ENCODE results near the gene ALOX15B.
A peak's percentile ranks its signal among the peaks of the same experiment; 100 is the strongest.

Gene ALOX15B

DNA sequence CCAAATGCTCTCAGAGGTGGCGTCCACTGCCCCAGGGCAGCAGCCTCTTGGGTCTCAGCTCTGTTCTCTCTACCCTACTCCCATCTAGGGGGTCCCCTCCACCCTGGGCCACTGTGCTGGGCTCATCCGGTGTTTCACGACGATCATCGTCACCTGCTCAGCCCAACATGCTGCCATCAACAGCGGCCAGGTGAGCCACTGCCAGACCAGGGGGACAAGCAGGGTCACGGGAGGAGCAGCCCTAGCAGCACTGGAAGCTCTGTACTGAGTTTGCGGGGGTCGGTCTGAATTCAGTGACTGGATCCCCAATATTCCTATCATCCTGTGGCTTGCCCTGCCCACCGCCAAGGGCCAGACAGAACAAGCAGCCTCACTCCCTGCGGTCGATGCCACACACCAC lies 32.6 kb downstream of the ALOX15B start:
- TF ChIP-seq, protein P1, sequence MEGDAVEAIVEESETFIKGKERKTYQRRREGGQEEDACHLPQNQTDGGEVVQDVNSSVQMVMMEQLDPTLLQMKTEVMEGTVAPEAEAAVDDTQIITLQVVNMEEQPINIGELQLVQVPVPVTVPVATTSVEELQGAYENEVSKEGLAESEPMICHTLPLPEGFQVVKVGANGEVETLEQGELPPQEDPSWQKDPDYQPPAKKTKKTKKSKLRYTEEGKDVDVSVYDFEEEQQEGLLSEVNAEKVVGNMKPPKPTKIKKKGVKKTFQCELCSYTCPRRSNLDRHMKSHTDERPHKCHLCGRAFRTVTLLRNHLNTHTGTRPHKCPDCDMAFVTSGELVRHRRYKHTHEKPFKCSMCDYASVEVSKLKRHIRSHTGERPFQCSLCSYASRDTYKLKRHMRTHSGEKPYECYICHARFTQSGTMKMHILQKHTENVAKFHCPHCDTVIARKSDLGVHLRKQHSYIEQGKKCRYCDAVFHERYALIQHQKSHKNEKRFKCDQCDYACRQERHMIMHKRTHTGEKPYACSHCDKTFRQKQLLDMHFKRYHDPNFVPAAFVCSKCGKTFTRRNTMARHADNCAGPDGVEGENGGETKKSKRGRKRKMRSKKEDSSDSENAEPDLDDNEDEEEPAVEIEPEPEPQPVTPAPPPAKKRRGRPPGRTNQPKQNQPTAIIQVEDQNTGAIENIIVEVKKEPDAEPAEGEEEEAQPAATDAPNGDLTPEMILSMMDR (IDR thresholded peaks at IDR 0.05; ENCODE audit: low read depth, low read length), result no peak
- no peak for DNase-seq (ENCODE audit: low read depth in 2 of 2)
- no peak overlapping the region for H3K4me3 ChIP-seq (replicated peaks in 1 of 2; ENCODE audit: low read depth in 2 of 2, low read length in 2 of 2)

DNA sequence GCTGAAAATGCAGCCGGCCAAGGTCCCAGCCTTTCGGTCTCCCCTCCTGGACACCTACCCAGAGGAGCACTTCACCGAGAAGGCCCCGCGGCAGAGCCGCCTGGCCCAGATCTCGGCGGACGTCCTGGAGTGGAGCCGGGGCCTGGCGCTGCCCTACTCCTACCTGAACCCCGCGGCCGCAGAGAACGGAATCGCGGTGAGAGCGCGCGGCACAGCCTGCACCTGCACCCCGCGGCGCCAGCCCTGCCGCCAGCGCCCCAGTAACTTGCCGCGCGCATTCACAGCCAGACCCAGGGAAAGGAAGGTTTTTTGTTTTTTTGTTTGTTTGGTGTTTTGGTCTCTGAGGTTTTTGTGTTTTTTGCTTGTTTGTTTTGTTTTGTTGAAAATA lies 33.5 kb downstream of the ALOX15B start:
- no peak overlapping the region for H3K4me3 ChIP-seq (replicated peaks in 1 of 2; ENCODE audit: low read depth in 2 of 2, low read length in 2 of 2)
- DNase-seq (ENCODE audit: low read depth in 2 of 2), result no peak
- TF ChIP-seq, protein P1 (IDR thresholded peaks at IDR 0.05; ENCODE audit: low read depth, low read length), result no peak

DNA sequence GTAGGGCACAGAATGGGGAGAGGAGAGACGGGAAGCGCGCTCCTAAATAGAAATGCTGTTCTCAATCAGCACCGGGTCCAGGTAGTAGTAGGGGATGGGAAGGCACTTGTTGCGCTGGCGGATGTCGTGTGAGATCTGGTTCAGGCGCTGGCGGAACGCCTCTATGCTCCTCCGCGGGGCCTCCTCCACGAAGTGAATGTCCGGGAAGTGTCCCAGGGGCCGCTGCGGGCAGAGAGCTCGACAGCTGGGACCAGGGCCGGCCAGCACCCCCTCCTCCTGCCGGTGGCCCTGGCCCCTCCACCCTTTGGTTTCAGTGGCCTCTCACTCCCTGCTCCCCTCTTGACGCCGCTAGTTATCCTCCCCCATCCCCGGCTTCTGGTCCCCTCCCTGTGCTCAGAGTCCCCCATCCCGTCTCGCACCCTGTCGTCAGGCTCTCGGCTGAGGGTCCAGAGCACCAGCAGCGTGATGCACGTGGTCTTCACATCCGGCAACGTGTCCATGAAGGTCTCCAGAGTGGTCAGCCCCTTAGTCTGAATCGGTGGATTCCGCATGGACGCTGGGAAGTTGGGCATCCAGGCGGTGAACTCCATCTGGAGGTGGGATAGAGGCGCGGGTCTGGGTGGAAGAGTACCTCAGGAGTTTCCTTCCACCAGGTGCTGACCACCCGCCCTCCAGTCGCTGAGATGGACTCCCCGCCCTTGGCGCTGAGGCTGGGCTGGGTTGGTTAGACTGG lies 34.0 kb downstream of the ALOX15B start:
- TF ChIP-seq, protein P1 (IDR thresholded peaks at IDR 0.05; ENCODE audit: low read depth, low read length), result no peak
- no peak for DNase-seq (ENCODE audit: low read depth in 2 of 2)
- no peak overlapping the region for H3K4me3 ChIP-seq (replicated peaks in 1 of 2; ENCODE audit: low read depth in 2 of 2, low read length in 2 of 2)

DNA sequence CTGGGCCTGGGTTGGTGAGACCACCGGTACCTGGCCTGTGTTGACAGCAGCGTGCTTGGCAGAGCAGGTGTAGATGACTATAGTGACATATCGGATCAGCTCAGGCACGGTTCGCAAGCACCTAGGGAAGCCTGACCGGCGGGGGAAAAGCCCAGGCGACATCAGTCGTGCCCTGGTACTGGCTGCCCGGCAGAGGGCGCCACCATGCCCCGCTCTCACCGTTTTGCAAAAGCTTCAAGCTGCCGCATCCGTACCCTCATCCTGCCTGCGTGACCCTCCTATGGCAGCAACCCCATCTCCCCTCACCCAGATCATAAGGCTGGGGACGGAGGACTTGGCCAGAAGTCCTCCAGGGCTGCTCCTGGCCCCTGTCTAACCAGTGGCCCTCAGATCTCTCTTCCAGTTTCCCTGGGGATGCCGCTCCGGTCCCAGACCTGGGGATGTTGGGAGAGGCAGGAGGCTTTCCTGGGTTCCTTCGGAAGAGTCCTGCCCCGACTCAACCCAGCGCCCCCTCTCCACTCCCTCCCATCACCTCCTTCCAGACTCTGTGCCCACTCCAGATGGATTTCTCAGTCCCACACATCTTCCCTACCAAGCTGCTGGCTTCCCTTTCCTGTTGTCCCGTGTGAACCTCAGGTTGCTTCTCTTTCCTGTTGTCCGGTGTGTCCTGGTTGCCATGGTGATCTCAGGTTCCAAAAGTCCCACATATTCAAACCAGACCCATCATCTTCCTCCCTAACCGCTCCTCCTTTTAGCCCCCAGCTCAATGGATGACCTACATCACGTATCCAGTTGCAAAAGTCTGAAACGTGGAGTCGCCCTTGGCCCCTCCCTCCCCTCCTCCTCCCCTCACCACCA lies 35.0 kb downstream of the ALOX15B start:
- TF ChIP-seq, protein P1 (IDR thresholded peaks at IDR 0.05; ENCODE audit: low read depth, low read length), result peak; percentile 97
- peak; percentile 69 to 71 for DNase-seq (ENCODE audit: low read depth in 2 of 2)
- H3K4me3 ChIP-seq (replicated peaks in 1 of 2; ENCODE audit: low read depth in 2 of 2, low read length in 2 of 2), result no peak overlapping the region

DNA sequence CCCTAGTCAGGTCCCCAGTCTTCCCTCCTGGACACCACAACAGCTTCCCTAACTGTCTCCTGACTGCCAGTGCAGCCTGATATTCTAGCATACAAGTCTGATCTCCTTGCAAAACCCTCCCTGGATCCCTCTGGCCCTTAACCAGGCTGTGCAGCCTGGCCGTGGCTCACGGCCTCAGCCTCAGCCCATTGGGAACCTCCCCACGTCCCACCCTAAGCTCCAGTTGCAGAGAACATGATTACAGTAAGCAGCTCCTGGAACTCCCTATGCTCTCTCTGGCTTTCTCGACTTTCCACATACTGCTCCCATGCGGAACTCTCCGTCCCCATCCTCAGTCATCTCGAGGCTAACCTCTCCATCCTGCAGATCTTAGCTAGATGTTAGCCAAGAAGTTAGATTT lies 35.7 kb downstream of the ALOX15B start:
- TF ChIP-seq, protein P1 (IDR thresholded peaks at IDR 0.05; ENCODE audit: low read depth, low read length), result no peak
- DNase-seq (ENCODE audit: low read depth in 2 of 2), result no peak
- H3K4me3 ChIP-seq (replicated peaks in 1 of 2; ENCODE audit: low read depth in 2 of 2, low read length in 2 of 2), result no peak overlapping the region

DNA sequence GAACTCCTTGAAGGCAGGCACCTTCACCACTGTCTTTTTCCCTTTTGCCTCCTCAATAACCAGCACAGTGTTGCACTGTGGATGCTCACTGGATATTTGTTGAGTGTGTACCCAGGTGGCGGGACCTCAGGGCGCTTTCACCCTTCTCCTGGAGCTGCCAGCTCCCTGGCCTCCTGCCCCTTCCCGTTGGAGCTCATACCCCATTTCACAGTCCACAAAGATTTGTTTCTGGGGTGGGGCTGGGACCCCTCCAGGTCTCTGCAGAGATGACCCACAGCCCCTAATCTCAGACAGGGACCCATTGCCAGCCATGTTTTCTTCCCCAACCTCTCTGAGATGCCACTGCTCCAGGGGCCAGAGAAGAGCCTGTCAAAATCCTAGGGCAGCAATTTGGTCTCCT lies 36.2 kb downstream of the ALOX15B start:
- TF ChIP-seq, protein P1 (IDR thresholded peaks at IDR 0.05; ENCODE audit: low read depth, low read length), result no peak
- no peak overlapping the region for H3K4me3 ChIP-seq (replicated peaks in 1 of 2; ENCODE audit: low read depth in 2 of 2, low read length in 2 of 2)
- DNase-seq (ENCODE audit: low read depth in 2 of 2), result no peak

All from cardiac fibroblast (primary cell).